NT2/D1 (cell line): Measurements from ENCODE around the gene NTN1.

ENCODE experiments used
- DNase-seq: peaks from one replicate; pipeline ENCODE4 v3.0.0-alpha.2; 2011; ENCODE audit warnings: low read depth, low spot score
- H3K27me3 ChIP-seq: 2 replicates; pipeline ENCODE4 v1.6.0; 2011; ENCODE audit warnings: mild to moderate bottlenecking; ENCODE audit not compliant: insufficient read length, insufficient read depth
- H3K36me3 ChIP-seq: 2 replicates; pipeline ENCODE4 v1.6.1; 2011; ENCODE audit warnings: mild to moderate bottlenecking, low read length, mixed read lengths; ENCODE audit not compliant: insufficient read depth, insufficient read length
- H3K4me1 ChIP-seq: 2 replicates; pipeline ENCODE4 v1.5.1; 2011; ENCODE audit not compliant: insufficient read depth, insufficient read length
- H3K4me3 ChIP-seq: 2 replicates; pipeline ENCODE4 v1.5.1; 2011; ENCODE audit warnings: low read depth; ENCODE audit not compliant: insufficient read length
- H3K9ac ChIP-seq: 2 replicates; pipeline ENCODE4 v1.6.0; 2011; ENCODE audit warnings: low read depth; ENCODE audit not compliant: insufficient read length
- H3K9me3 ChIP-seq: 2 replicates; pipeline ENCODE4 v1.5.1; 2011; ENCODE audit warnings: mild to moderate bottlenecking, low read length; ENCODE audit not compliant: insufficient read depth
- SUZ12 ChIP-seq: IDR thresholded peaks from 2 replicates; pipeline ENCODE4 v1.6.1; 2011; ENCODE audit not compliant: insufficient read length, insufficient read depth; ENCODE audit errors: extremely low read depth
- YY1 ChIP-seq: IDR thresholded peaks from 2 replicates; pipeline ENCODE4 v1.6.1; 2011; ENCODE audit not compliant: insufficient read length, insufficient read depth
- ZNF274 ChIP-seq: IDR thresholded peaks from 2 replicates; pipeline ENCODE4 v1.6.1; 2011; ENCODE audit warnings: mild to moderate bottlenecking, low read depth, low read length

Gene NTN1

GRCh38 chr17:9258115-9259015 lies 237.1 kb downstream of the NTN1 start:
- TF ChIP-seq SUZ12 (no peak), ZNF274 (no peak), YY1 (no peak)
- Histone ChIP-seq H3K9me3 (no peaks in the 10 kb centered on the region), H3K27me3 (no peaks in the 10 kb centered on the region), H3K4me1 (no peaks in the 10 kb centered on the region), H3K9ac (no peak overlapping the region), H3K4me3 (no peak overlapping the region), H3K36me3 (no peaks in the 10 kb centered on the region)
- no peak for DNase-seq

DNA sequence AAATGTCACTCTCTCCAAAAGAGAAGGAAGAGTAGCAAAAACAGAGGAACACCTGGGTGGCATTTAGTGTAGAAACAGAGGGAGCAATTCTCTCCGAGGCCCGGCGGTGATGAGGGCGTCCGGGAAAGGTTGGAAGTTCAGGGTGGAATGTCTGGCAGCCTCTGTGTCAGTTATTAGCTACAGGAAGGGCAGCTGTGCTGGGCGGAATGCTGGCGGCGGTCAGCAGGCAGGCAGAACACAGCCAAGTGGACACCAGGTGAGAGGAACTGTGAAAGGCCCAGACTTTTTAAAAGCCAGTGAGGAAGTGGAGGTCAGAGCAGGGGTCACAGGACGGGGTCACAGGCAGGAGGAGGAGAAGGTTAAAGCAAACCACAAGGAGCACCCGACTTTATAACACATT lies 238.1 kb downstream of the NTN1 start:
- Histone ChIP-seq H3K4me1 (no peaks in the 10 kb centered on the region), H3K9ac (no peak overlapping the region), H3K9me3 (no peaks in the 10 kb centered on the region), H3K27me3 (no peaks in the 10 kb centered on the region), H3K36me3 (no peaks in the 10 kb centered on the region), H3K4me3 (no peak overlapping the region)
- no peak for TF ChIP-seq ZNF274
- no peak for TF ChIP-seq SUZ12
- no peak for TF ChIP-seq YY1
- no peak for DNase-seq

DNA sequence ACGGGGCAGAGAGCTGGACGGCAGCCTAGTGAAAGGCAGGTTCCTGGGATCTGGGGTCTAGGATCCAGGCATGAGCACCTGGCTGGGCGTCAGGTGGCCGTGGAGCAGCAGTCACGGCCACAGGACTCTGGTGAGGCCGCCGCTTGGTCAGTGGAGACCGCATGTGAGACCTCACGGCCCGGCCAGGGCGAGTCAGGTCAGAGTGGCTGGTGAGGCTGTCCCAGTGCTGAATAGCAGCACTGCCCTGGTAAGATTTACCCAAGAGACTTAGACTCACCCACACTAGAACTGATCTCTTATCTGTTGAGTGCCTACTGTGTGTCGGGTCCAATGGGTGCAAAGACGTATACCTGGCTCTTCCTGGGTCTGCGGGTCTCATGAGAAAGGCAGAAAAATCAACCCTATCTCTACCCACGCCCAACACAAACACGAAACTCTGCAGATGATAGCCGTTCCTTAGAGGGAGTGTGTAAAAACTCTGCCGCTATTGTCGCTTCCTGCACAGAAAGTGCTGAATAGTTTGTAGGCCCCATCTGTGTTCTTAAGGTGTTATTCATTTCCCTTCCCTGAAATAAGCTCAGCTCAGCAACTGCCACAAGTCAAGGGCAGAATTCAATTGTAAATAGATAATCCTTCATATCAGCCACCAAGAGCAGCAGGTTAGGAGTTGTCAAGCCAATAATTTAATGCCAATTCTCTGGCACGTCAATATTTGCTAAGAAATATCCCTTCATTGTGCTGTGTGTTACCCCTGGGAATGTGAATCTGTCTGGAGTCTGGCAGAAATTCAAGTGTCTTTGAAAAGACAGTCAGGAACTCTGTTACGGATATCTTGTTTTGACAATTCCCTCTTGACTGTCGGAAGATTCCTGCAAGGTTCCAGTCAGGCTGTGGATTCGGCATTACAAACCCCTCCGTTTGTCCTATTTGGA lies 240.0 kb downstream of the NTN1 start:
- H3K9ac ChIP-seq: no peak overlapping the region
- no peaks in the 10 kb centered on the region for H3K36me3 ChIP-seq
- no peaks in the 10 kb centered on the region for H3K9me3 ChIP-seq
- H3K4me3 ChIP-seq: no peak overlapping the region
- H3K4me1 ChIP-seq: no peaks in the 10 kb centered on the region
- no peaks in the 10 kb centered on the region for H3K27me3 ChIP-seq
- no peak for DNase-seq
- no peak for TF ChIP-seq ZNF274
- TF ChIP-seq YY1: no peak
- no peak for TF ChIP-seq SUZ12

- no peaks in the 10 kb centered on the region for H3K9me3 ChIP-seq
- no peaks in the 10 kb centered on the region for H3K4me1 ChIP-seq
- H3K9ac ChIP-seq: no peak overlapping the region
- TF ChIP-seq SUZ12: no peak
- no peak for TF ChIP-seq ZNF274
- no peak for TF ChIP-seq YY1
- H3K36me3 ChIP-seq: no peaks in the 10 kb centered on the region
- H3K4me3 ChIP-seq: no peak overlapping the region
- H3K27me3 ChIP-seq: no peaks in the 10 kb centered on the region
- no peak for DNase-seq
Measured at GRCh38 chr17:9266031-9266680, 244.8 kb downstream of the NTN1 start.

DNA sequence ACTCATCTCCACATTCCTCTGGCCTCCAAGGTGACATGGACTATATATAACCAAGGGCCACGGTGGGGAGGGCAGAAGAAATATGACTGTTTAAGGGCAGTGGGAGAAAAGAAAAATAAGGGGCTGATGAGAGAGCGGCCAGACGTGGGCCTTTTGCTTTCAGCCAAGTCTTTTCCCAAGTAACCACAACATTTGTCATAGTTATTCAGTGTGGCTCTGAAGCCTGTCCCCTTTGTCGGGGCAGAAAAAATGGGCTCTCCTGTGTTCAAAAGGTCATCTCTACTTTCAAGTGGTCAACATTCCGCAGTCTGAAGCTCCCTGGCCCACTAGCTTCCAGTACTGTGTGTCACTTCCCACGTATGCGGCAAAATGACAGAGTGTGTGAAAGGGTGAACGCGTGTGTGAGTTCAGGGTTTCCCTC lies 245.4 kb downstream of the NTN1 start:
- TF ChIP-seq ZNF274 (no peak), SUZ12 (no peak), YY1 (no peak)
- no peak overlapping the region for H3K4me3 ChIP-seq
- no peaks in the 10 kb centered on the region for H3K9me3 ChIP-seq
- no peaks in the 10 kb centered on the region for H3K36me3 ChIP-seq
- no peak overlapping the region for H3K9ac ChIP-seq
- DNase-seq: no peak
- H3K4me1 ChIP-seq: no peaks in the 10 kb centered on the region
- H3K27me3 ChIP-seq: no peaks in the 10 kb centered on the region

GRCh38 chr17:9268546-9268945 lies 247.2 kb downstream of the NTN1 start:
- peaks cover 2% of the 10 kb centered on the region for H3K4me1 ChIP-seq
- no peak overlapping the region for H3K9ac ChIP-seq
- H3K4me3 ChIP-seq: no peak overlapping the region
- TF ChIP-seq YY1 (no peak), SUZ12 (no peak), ZNF274 (no peak)
- no peaks in the 10 kb centered on the region for H3K36me3 ChIP-seq
- DNase-seq: no peak
- no peaks in the 10 kb centered on the region for H3K27me3 ChIP-seq
- no peaks in the 10 kb centered on the region for H3K9me3 ChIP-seq
